Suprapubic skin (tissue), 3 donors: ENCODE measurements around the gene CEP112.

ENCODE experiments used
- EP300 ChIP-seq: sonication (generic); formaldehyde crosslinking; IDR thresholded peaks from one replicate; pipeline ENCODE4 v1.6.1; 2017; ENCODE audit warnings: antibody characterized with exemption
- POLR2A ChIP-seq, 2 donors: fragments of 450-650 bp; IDR thresholded peaks; one replicate each; pipeline ENCODE4 v1.6.1; 2017; ENCODE audit warnings: antibody characterized with exemption in 2 of 2, mild to moderate bottlenecking in 2 of 2, moderate library complexity in 2 of 2
- TF ChIP-seq, protein P1 (sequence below), 2 donors: fragments of 200-600 bp in 1 of 2; fragments of 450-650 bp in 1 of 2; sonication (generic) in 1 of 2; IDR thresholded peaks; one replicate each; pipeline ENCODE4 v1.5.1; 2016 to 2019; ENCODE audit warnings: antibody characterized with exemption in 2 of 2, mild to moderate bottlenecking in 1 of 2, moderate library complexity in 1 of 2

DNA sequence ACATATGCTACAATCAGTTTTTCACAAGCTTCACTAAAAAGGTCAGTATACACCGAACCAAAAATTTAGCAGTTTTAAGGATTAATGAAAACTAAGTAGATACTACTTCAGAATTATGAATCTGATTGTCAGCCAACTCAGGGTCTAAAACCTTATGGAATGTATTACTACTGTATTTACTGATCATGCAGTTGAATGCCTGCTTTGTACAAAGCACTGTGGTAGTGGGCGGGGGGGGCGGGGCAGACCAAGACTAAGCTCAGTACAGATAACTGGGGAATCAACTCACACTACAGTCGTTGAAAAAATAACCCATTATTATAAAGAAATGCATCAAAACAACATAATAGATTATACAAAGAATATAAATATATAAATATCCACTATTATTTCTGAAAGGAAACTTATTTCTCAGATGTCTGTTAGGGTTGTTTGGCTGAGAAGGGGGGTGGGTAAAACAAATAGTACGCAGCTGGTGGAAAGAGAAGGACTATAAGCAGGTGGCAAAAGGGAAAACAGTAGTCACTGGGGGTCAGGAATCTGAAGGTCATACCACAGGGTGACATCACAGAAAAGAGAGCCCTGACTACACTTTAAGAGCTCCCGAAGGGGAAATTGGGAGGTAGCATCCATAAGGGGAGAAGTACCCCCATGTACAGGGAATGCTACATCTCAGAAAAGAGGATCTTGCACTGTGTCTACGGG is 521.1 kb downstream of the CEP112 start:
- TF ChIP-seq, protein P1, sequence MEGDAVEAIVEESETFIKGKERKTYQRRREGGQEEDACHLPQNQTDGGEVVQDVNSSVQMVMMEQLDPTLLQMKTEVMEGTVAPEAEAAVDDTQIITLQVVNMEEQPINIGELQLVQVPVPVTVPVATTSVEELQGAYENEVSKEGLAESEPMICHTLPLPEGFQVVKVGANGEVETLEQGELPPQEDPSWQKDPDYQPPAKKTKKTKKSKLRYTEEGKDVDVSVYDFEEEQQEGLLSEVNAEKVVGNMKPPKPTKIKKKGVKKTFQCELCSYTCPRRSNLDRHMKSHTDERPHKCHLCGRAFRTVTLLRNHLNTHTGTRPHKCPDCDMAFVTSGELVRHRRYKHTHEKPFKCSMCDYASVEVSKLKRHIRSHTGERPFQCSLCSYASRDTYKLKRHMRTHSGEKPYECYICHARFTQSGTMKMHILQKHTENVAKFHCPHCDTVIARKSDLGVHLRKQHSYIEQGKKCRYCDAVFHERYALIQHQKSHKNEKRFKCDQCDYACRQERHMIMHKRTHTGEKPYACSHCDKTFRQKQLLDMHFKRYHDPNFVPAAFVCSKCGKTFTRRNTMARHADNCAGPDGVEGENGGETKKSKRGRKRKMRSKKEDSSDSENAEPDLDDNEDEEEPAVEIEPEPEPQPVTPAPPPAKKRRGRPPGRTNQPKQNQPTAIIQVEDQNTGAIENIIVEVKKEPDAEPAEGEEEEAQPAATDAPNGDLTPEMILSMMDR (IDR thresholded peaks at IDR 0.05), result no peak
- TF ChIP-seq EP300 (no peak), POLR2A (IDR thresholded peaks at IDR 0.05) (no peak)
